ENCODE data around the gene FKBP1C. TPM values are rescaled to one million over a fixed set of nuclear protein-coding genes. Genes with fewer than 3 reads are reported as not detected.
"Not testable (repeated sequence)": the region's sequence is repeated elsewhere in the genome, so short reads cannot be mapped to it uniquely, and the experiment has no call there.

FKBP1C gene
- total RNA-seq, 4 donors from 2014 or later: 0.27 to 0.50 TPM; not detected in 2

DNA sequence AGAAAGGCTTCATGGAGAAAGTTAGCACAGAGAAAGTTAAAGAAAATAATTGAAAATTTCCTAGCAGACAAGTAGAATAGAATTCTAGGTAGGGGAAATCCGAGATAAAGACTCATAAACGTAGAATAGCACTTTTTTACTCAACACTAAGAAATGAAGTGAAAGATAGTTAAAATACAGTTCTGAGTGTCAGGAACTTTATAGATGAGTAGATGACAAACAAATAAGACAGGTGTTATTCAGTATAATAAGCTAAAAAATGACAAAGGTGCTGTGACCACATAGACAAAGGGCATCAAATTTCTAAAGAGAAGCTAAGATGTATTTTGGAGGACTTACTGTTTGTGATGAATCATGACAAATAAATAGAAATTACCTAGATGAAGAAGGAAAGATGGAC lies 12.9 kb downstream of the FKBP1C start:
- Histone ChIP-seq H3K36me3 (no peaks in the 10 kb centered on the region), H3K9me3 (peaks cover 0 to 9% (median 0%) of the 10 kb centered on the region in 3 donors), H3K4me1 (no peaks in the 10 kb centered on the region), H3K27ac (no peak overlapping the region), H3K27me3 (no peaks in the 10 kb centered on the region), H3K4me3 (no peak overlapping the region)
- TF ChIP-seq POLR2AphosphoS5 (IDR thresholded peaks at IDR 0.05) (no peak), EP300 (IDR thresholded peaks at IDR 0.05) (no peak), CTCF (IDR thresholded peaks at IDR 0.05) (no peak), POLR2A (IDR thresholded peaks at IDR 0.05) (no peak)
- no peak for ATAC-seq
- WGBS, 2 donors (ENCODE audit: low coverage in 1 of 2): 58 to 89% methylated on average over 2 of the region's 2 CpGs

- ATAC-seq, H3K36me3 ChIP-seq, H3K4me3 ChIP-seq, H3K9me3 ChIP-seq, H3K27me3 ChIP-seq, H3K4me1 ChIP-seq, H3K27ac ChIP-seq: not testable (repeated sequence)
- 46 to 57% methylated on average over 3 to 4 of the region's 4 CpGs for WGBS, 2 donors (ENCODE audit: low coverage in 1 of 2)
Measured at GRCh38 chr6:63225987-63226386, 14.7 kb downstream of the FKBP1C start.

GRCh38 chr6:63227928-63228894 lies 16.9 kb downstream of the FKBP1C start:
- H3K9me3 ChIP-seq, H3K36me3 ChIP-seq, H3K27ac ChIP-seq, H3K4me1 ChIP-seq, H3K4me3 ChIP-seq, H3K27me3 ChIP-seq, ATAC-seq: not testable (repeated sequence)
- 88% methylated on average over 5 of the region's 32 CpGs; no CpG with 5 or more reads in 1 of the 2 donors for WGBS, 2 donors (ENCODE audit: low coverage in 1 of 2)

GRCh38 chr6:63230027-63230426 lies 18.8 kb downstream of the FKBP1C start:
- H3K9me3 ChIP-seq, H3K4me3 ChIP-seq, H3K27ac ChIP-seq, H3K36me3 ChIP-seq, H3K4me1 ChIP-seq, ATAC-seq, H3K27me3 ChIP-seq: not testable (repeated sequence)
- WGBS, 2 donors (ENCODE audit: low coverage in 1 of 2): 90 to 100% methylated on average over 2 to 3 of the region's 13 CpGs

- not testable (repeated sequence) for H3K4me3 ChIP-seq, H3K27ac ChIP-seq, H3K27me3 ChIP-seq, H3K36me3 ChIP-seq, H3K9me3 ChIP-seq, H3K4me1 ChIP-seq, ATAC-seq
- no CpG with 5 or more reads among the region's 12 CpGs for WGBS, 2 donors (ENCODE audit: low coverage in 1 of 2)
Measured at GRCh38 chr6:63230511-63230910, 19.2 kb downstream of the FKBP1C start.

GRCh38 chr6:63236398-63236817 lies 25.1 kb downstream of the FKBP1C start:
- no peaks in the 10 kb centered on the region for H3K27me3 ChIP-seq
- no peak overlapping the region for H3K4me3 ChIP-seq
- H3K9me3 ChIP-seq: no peaks in the 10 kb centered on the region
- no peaks in the 10 kb centered on the region for H3K36me3 ChIP-seq
- 13 to 51% methylated on average over 1 to 3 of the region's 3 CpGs for WGBS, 2 donors (ENCODE audit: low coverage in 1 of 2)
- no peak for ATAC-seq
- H3K27ac ChIP-seq: no peak overlapping the region
- TF ChIP-seq EP300 (IDR thresholded peaks at IDR 0.05): no peak
- TF ChIP-seq POLR2AphosphoS5 (IDR thresholded peaks at IDR 0.05): no peak
- TF ChIP-seq CTCF (IDR thresholded peaks at IDR 0.05): no peak
- no peak for TF ChIP-seq POLR2A (IDR thresholded peaks at IDR 0.05)
- no peaks in the 10 kb centered on the region for H3K4me1 ChIP-seq

DNA sequence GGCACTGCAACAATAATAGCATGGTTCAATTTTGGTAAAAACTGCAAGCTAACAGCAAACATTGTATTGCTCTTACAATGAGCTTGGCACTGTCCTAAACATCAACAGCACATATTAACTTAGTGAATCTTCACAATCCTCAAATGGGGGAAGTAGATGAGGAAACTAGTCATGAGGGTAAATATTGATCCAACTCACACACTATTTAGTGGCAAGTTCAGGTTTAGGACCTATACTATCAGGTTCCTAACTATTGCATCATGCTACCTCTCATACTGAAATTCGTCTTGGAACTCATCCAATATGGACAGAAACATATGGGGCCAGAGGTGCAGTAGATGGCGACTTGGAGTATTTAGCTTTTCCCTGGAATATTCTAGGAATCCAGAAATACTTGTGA lies 34.2 kb downstream of the FKBP1C start:
- no peak for ATAC-seq
- 52 to 63% methylated on average over 2 of the region's 2 CpGs for WGBS, 2 donors (ENCODE audit: low coverage in 1 of 2)
- no peaks in the 10 kb centered on the region for H3K9me3 ChIP-seq
- H3K27me3 ChIP-seq: no peaks in the 10 kb centered on the region
- no peak overlapping the region for H3K27ac ChIP-seq
- TF ChIP-seq CTCF (IDR thresholded peaks at IDR 0.05) (no peak), POLR2AphosphoS5 (IDR thresholded peaks at IDR 0.05) (no peak), POLR2A (IDR thresholded peaks at IDR 0.05) (no peak), EP300 (IDR thresholded peaks at IDR 0.05) (no peak)
- no peak overlapping the region for H3K4me3 ChIP-seq
- no peaks in the 10 kb centered on the region for H3K4me1 ChIP-seq
- H3K36me3 ChIP-seq: no peaks in the 10 kb centered on the region
